SK-N-MC (cell line): Measurements from ENCODE around the gene TXLNG.

Source experiments
- EZH2 ChIP-seq: fragments of 200-600 bp; sonication (generic); IDR thresholded peaks from one replicate; pipeline ENCODE4 v1.6.1; 2017; ENCODE audit warnings: antibody characterized with exemption
- FOXP2 ChIP-seq: optimal IDR thresholded peaks from 2 replicates; pipeline ENCODE3; 2011; ENCODE audit warnings: mild to moderate bottlenecking, moderate library complexity; ENCODE audit not compliant: insufficient read depth; ENCODE audit errors: extremely low read length, control extremely low read depth
- POLR2AphosphoS5 ChIP-seq: IDR thresholded peaks from 2 replicates; pipeline ENCODE4 v1.6.1; 2012; ENCODE audit warnings: mild to moderate bottlenecking, low read depth, low read length, borderline replicate concordance

GRCh38 chrX:16737024-16737423, 49.2 kb upstream of the TXLNG start:
- TF ChIP-seq POLR2AphosphoS5 (no peak), FOXP2 (no peak), EZH2 (no peak)
